Rectal smooth muscle tissue (tissue), 1 donor: ENCODE data around the gene GIMAP5.

ENCODE experiments used
- H3K27ac ChIP-seq: one replicate; pipeline ENCODE4 v1.7.0; 2013; ENCODE audit warnings: low read depth, low read length, inconsistent platforms
- H3K27me3 ChIP-seq: one replicate; pipeline ENCODE4 v1.7.0; 2013; ENCODE audit warnings: low read length; ENCODE audit not compliant: control insufficient read depth, insufficient read depth
- H3K36me3 ChIP-seq: one replicate; pipeline ENCODE4 v1.7.0; 2013; ENCODE audit warnings: low read length; ENCODE audit not compliant: control insufficient read depth, insufficient read depth
- H3K4me1 ChIP-seq: one replicate; pipeline ENCODE4 v1.7.0; 2013; ENCODE audit warnings: low read length; ENCODE audit not compliant: control insufficient read depth, insufficient read depth
- H3K4me3 ChIP-seq: one replicate; pipeline ENCODE4 v1.7.0; 2013; ENCODE audit warnings: low read length
- H3K9ac ChIP-seq: one replicate; pipeline ENCODE4 v1.7.0; 2013; ENCODE audit warnings: low read length

GIMAP5 gene

DNA sequence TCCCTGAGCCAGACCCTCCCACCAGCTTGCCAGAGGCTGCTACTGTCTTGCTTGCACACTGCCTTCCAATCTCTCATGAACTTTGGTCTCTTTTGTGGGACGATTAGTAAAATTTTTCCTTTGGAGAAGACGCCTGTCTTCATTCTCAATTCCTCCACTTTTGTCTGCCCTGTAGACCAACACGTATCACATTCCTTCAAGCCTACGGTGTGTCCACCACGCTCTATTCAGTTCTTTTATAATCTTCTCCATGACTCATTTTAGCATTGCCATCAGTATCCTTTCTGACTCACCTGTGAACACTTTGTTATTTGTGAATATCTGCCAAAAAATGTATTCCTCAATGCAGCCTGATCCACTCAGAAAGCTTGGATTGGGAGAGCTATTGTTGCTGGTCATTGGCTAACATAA, 1.4 kb downstream of the GIMAP5 start:
- Histone ChIP-seq H3K9ac (no peak overlapping the region), H3K36me3 (no peaks in the 10 kb centered on the region), H3K4me3 (peak overlapping the region; percentile 48), H3K27me3 (no peaks in the 10 kb centered on the region), H3K4me1 (peaks cover 2% of the 10 kb centered on the region), H3K27ac (peak overlapping the region; percentile 50)

DNA sequence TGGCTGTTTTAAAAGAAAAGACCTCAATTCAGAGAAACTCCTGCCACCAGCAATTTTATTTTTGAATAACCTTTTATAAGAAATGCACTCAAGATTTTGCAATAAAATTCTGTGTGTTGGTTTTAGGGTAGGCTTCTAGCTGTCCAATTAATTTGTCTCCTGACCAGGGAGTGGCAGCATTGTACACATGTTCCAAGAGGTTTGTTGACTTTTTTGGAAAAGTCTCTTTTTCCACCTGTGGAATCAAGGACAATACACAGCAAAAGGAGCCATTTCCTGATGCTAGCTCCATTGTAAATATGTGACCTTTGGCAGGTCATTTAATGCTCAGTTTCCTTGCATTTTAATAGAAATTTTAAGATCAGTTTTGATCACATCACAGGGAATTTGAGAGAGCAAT, 1.8 kb downstream of the GIMAP5 start:
- Histone ChIP-seq H3K4me3 (peak overlapping the region; percentile 48), H3K9ac (no peak overlapping the region), H3K27me3 (no peaks in the 10 kb centered on the region), H3K27ac (no peak overlapping the region), H3K4me1 (peaks cover 5% of the 10 kb centered on the region), H3K36me3 (no peaks in the 10 kb centered on the region)

DNA sequence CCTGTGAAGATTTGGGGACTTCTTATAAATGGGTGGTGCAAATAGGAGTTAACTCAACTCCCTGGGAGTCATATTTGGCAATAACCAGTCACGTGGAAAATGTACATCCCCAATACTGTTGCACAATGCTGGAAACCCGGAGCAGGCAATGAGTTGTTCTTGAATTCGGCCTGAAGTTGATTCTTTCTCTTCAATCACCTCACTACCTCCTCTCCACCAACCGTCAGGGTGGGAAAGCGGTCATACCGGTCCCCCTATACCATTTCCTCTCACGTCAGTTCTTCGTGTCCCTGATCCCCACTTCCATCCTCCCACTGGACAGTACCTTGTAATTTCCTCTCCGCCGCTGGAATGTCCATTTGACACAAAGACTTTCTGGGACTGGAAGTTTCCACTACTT, 2.8 kb downstream of the GIMAP5 start:
- Histone ChIP-seq H3K27ac (no peak overlapping the region), H3K4me1 (peaks cover 7% of the 10 kb centered on the region), H3K27me3 (no peaks in the 10 kb centered on the region), H3K9ac (no peak overlapping the region), H3K4me3 (peak overlapping the region; percentile 40), H3K36me3 (no peaks in the 10 kb centered on the region)

GRCh38 chr7:150742286-150742968, 5.2 kb downstream of the GIMAP5 start:
- peaks cover 7% of the 10 kb centered on the region for H3K4me1 ChIP-seq
- H3K27ac ChIP-seq = no peak overlapping the region
- H3K27me3 ChIP-seq = no peaks in the 10 kb centered on the region
- H3K9ac ChIP-seq = no peak overlapping the region
- peak overlapping the region; percentile 5 for H3K4me3 ChIP-seq
- H3K36me3 ChIP-seq = no peaks in the 10 kb centered on the region

DNA sequence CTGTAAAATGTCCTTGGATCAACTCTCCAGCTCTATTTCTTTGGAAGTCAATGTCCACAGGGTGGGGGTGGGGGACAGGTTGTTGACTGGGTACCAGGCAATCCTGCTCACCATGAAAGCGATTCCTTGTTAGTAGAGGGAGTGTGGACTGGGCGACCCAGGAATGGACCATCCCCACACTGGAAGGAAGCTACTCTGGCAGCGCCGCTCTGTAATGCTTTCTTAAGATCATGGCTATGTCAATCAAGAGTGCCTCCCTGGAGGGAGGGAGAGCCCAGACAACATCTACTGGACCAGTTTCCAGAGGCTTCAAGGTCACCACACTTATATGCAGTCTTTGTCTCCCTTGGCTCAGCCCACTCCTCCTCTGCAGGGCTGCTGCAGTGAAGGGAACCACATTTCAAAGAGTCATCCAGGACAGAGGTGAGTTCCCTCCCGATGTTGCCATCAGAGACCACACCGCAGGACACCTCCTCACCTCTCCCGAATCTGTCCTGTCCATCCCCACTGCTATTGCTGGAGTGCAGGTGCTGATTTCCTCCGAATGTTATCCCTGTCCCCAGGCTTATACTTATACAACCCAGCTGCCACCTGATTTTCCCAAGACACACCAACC, 6.9 kb downstream of the GIMAP5 start:
- Histone ChIP-seq H3K27me3 (no peaks in the 10 kb centered on the region), H3K9ac (no peak overlapping the region), H3K4me3 (no peak overlapping the region), H3K4me1 (peaks cover 7% of the 10 kb centered on the region), H3K27ac (no peak overlapping the region), H3K36me3 (no peaks in the 10 kb centered on the region)

DNA sequence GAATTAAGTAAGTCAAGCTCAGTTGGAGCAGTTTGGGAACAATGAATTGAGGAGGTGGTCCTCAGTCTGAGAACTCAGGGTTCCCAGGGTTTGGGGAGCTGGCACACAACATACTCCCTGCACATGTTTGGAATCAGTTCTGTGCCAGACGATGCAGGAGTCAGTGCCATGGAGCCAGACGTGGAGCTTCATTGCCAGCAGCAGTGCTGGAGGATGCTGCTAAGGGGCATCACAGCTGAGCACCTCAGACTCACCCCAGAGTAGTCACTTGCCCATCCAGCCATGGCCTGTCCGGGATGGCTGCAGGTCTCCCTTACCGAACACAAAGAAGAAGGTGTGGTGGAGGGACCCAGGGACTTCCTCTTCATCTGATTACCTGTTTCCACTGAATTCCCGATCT, 7.9 kb downstream of the GIMAP5 start:
- Histone ChIP-seq H3K27ac (no peak overlapping the region), H3K9ac (no peak overlapping the region), H3K36me3 (no peaks in the 10 kb centered on the region), H3K27me3 (no peaks in the 10 kb centered on the region), H3K4me1 (peaks cover 7% of the 10 kb centered on the region), H3K4me3 (no peak overlapping the region)

- H3K36me3 ChIP-seq = no peaks in the 10 kb centered on the region
- no peak overlapping the region for H3K9ac ChIP-seq
- H3K4me3 ChIP-seq = no peak overlapping the region
- H3K27ac ChIP-seq = no peak overlapping the region
- H3K4me1 ChIP-seq = peaks cover 7% of the 10 kb centered on the region
- H3K27me3 ChIP-seq = no peaks in the 10 kb centered on the region
Observed at GRCh38 chr7:150745876-150746275, 8.7 kb downstream of the GIMAP5 start.

DNA sequence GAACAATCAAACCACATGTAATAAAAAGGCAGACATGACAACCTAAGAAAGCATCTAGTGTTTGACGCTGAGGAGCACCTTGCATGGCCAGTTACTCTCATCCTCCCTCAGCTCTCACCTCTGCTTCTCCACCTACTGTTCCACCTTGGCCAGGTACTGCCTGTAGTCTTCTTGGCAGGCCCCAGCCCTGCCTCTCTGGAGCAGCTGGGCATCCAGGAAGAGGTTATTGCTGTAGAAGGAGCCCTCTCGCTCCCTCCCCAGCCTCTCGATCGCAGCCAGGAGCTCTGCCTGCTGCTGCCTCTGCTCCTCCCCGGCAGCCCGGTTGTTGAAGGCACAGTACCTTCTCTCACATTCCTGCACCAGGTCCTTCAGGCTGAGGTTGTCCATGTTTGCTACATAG, 9.7 kb downstream of the GIMAP5 start:
- H3K4me3 ChIP-seq = no peak overlapping the region
- H3K4me1 ChIP-seq = peaks cover 7% of the 10 kb centered on the region
- no peaks in the 10 kb centered on the region for H3K36me3 ChIP-seq
- no peak overlapping the region for H3K9ac ChIP-seq
- no peak overlapping the region for H3K27ac ChIP-seq
- no peaks in the 10 kb centered on the region for H3K27me3 ChIP-seq

- no peak overlapping the region for H3K4me3 ChIP-seq
- H3K27me3 ChIP-seq = no peaks in the 10 kb centered on the region
- peaks cover 5% of the 10 kb centered on the region for H3K4me1 ChIP-seq
- no peak overlapping the region for H3K9ac ChIP-seq
- H3K36me3 ChIP-seq = no peaks in the 10 kb centered on the region
- no peak overlapping the region for H3K27ac ChIP-seq
Observed at GRCh38 chr7:150748376-150748775, 11.2 kb downstream of the GIMAP5 start.

DNA sequence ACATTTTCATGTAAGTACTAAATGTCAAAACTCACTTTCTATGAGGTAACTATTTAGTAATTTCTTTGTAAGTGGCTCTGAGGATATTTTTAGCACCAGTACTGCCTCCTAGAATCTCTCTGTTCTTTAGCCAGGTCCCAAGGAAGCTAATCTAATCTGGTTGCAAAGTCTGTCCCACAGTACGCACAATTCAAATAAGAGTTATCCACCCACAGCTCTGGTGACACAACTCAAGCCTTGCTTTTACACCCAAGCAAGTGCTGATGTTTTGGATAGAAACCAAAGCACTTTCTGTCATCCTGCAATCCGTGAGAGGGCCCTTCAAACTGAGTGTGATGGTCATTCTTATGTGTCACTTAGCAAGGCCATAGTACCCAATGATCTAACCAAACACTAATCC, 14.5 kb downstream of the GIMAP5 start:
- Histone ChIP-seq H3K4me3 (no peak overlapping the region), H3K36me3 (no peaks in the 10 kb centered on the region), H3K27ac (no peak overlapping the region), H3K27me3 (no peaks in the 10 kb centered on the region), H3K9ac (no peak overlapping the region), H3K4me1 (no peaks in the 10 kb centered on the region)

DNA sequence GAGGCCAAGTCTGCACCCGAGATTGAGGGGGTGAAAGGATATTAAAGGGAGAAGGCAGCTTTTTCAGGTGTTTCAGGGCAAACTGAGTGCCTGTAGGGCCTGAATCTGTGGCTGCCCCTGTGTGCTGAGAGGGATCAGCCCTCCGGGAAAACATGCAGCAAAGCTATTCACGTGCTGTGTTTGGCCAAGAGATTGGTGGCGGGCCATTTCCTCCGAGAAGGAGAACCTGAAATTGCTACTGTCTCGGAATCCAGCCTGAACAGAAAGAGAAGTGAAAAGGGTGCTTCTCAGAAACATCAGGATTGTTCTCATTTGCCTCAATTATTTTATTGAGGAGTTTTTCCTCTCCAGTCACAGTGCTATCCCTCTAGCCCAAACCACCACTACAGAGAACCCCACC, 16.0 kb downstream of the GIMAP5 start:
- Histone ChIP-seq H3K36me3 (no peaks in the 10 kb centered on the region), H3K4me1 (no peaks in the 10 kb centered on the region), H3K27me3 (no peaks in the 10 kb centered on the region), H3K9ac (no peak overlapping the region), H3K4me3 (no peak overlapping the region), H3K27ac (no peak overlapping the region)

DNA sequence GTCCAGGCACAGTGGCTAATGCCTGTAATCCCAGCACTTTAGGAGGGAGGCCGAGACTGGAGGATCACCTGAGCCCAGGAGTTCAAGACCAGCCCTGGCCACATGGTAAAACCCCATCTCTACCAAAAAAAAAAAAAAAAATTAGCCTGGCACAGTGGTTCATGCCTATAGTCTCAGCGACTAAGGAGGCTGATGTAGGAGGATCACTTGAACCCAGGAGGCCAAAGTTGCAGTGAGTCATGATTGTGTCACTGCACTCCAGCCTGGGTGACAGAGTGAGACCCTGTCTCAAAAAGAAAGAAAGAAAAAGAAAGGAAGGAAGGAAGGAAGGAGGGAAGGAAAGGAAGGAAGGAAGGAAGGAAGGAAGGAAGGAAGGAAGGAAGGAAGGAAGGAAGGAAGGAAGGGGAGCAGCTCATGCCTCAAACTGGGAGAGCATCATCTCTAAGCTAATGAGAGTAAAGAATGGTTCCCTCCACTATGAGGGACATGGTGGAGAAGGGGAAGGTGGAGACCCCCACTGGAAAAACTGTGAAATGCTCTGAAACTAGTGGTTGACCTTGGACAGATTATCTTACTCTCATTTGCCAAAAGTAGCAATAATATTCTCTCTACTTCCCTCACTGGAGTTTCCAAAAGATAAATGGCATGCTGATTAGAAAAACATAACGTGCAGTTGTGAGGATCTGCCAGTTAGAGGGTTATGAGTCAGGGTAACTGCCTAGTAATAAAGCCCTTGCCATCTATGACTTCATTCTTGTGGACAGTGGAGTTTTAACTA, 16.8 kb downstream of the GIMAP5 start:
- no peak overlapping the region for H3K4me3 ChIP-seq
- H3K9ac ChIP-seq = no peak overlapping the region
- no peaks in the 10 kb centered on the region for H3K27me3 ChIP-seq
- no peaks in the 10 kb centered on the region for H3K4me1 ChIP-seq
- no peak overlapping the region for H3K27ac ChIP-seq
- no peaks in the 10 kb centered on the region for H3K36me3 ChIP-seq
